D721Med (cell line): Measurements from ENCODE around the gene HOXA10.

Experiments
- DNase-seq: peaks from one replicate; pipeline ENCODE4 v3.0.0; 2011; ENCODE audit warnings: low spot score; ENCODE audit not compliant: insufficient read length
- FAIRE-seq: peaks from 2 replicates; lab custom pipeline; 2011; peaks lifted over from hg19 to GRCh38; lab: Jason Lieb, UNC
- CTCF ChIP-seq: IDR thresholded peaks from 2 replicates; pipeline ENCODE4 v1.5.1; 2012; ENCODE audit warnings: mild to moderate bottlenecking, control low read depth; ENCODE audit not compliant: insufficient read depth; ENCODE audit errors: missing control alignments

Gene HOXA10

GRCh38 chr7:27129729-27130539, 44.2 kb downstream of the HOXA10 start:
- FAIRE-seq: no peak

GRCh38 chr7:27128776-27129728, 45.1 kb downstream of the HOXA10 start:
- FAIRE-seq: no peak
- no peak for DNase-seq

More at GRCh38 chr7:27129729-27130539, 44.2 kb downstream of the HOXA10 start:
- DNase-seq: no peak
- TF ChIP-seq CTCF: no peak

GRCh38 chr7:27128034-27128433, 46.1 kb downstream of the HOXA10 start:
- TF ChIP-seq CTCF: no peak
- FAIRE-seq: no peak
- no peak for DNase-seq

More at GRCh38 chr7:27128776-27129728, 45.1 kb downstream of the HOXA10 start:
- TF ChIP-seq CTCF: no peak

GRCh38 chr7:27126596-27127327, 47.4 kb downstream of the HOXA10 start:
- no peak for FAIRE-seq
- DNase-seq: no peak
- TF ChIP-seq CTCF: no peak

- no peak for FAIRE-seq
- no peak for TF ChIP-seq CTCF
- DNase-seq: no peak
Observed at GRCh38 chr7:27125986-27126394, 48.1 kb downstream of the HOXA10 start.

GRCh38 chr7:27124902-27125689, 49.0 kb downstream of the HOXA10 start:
- no peak for TF ChIP-seq CTCF
- DNase-seq (no peak), FAIRE-seq (no peak)
